GM21423 (cell line): ENCODE results near the gene NOL12.
"Not testable (repeated sequence)": the region's sequence is repeated elsewhere in the genome, so short reads cannot be mapped to it uniquely, and the experiment has no call there.

ENCODE experiments used
- ATAC-seq: cut with Tn5 transposase; IDR thresholded peaks from one replicate; pipeline ENCODE4 v1.9.1; 2021; ENCODE audit warnings: mild to moderate bottlenecking, moderate library complexity; ENCODE audit not compliant: unreplicated experiment

The NOL12 gene

DNA sequence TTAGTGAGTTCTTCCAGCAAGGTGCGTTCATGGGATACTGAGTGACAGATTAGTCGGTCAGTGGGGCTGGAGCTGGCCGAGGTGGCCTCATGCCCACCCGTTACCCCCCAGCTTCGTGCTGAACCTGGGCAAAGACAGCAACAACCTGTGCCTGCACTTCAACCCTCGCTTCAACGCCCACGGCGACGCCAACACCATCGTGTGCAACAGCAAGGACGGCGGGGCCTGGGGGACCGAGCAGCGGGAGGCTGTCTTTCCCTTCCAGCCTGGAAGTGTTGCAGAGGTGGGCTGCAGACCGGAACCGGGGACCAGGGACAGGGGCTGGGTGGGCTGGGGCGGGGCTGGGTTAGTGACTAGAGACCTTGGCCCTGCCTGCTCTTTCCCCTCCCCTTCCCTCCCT, 7.8 kb upstream of the NOL12 start:
- no peak for ATAC-seq

GRCh38 chr22:37679670-37680069, 6.5 kb upstream of the NOL12 start:
- no peak for ATAC-seq

DNA sequence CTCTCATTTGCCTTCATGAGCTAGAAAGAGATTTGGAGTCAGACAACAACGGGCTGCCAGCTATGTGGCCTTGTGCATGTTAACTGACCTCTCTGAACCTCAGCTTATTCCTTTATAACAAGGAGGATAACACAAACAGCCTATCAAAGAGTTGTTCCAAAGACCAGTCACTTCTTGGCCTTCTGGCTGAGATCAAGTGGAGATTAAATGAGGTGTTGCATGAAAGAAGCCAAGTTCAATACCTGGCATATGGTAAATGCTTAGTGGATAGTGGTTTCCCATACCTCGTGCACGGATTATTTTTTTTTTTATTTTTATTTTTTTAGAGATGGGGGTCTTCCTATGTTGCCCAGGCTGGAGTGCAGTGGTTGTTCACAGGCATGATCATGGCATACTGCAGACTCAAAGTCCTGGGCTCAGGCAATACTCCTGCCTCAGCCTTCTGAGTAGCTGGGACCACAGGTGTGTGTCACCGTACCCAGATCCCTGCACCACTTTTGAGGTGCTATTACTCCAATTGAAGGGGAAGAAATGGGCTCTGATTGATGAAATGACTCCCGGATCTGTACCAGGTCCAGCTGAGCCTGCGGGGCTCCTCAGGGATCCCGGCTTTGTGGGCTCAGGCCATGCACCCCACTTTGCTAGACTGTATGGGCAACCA, 5.8 kb upstream of the NOL12 start:
- no peak for ATAC-seq

DNA sequence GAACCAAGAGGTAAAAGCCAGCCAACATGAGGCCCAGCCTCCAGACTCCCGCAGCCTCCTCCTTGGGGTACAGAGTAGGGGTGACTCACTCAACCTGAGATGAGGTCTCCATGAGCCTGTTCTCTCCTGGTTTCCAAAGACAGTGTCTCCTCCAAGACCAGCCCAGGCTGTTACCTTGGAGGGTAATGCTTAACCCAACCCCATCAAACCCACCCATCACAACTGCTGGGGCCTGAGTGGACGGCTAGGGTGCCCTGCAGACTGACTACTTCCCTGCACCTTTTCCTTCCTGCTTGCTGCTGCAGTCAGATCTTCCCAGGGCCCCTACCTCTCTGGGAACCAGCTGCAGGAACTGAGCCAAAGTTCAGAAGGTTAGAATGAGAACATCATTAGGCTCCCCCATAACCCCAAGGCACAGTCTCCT, 5.1 kb upstream of the NOL12 start:
- ATAC-seq = no peak

- no peak for ATAC-seq
Measured at GRCh38 chr22:37681556-37682049, 4.5 kb upstream of the NOL12 start.

DNA sequence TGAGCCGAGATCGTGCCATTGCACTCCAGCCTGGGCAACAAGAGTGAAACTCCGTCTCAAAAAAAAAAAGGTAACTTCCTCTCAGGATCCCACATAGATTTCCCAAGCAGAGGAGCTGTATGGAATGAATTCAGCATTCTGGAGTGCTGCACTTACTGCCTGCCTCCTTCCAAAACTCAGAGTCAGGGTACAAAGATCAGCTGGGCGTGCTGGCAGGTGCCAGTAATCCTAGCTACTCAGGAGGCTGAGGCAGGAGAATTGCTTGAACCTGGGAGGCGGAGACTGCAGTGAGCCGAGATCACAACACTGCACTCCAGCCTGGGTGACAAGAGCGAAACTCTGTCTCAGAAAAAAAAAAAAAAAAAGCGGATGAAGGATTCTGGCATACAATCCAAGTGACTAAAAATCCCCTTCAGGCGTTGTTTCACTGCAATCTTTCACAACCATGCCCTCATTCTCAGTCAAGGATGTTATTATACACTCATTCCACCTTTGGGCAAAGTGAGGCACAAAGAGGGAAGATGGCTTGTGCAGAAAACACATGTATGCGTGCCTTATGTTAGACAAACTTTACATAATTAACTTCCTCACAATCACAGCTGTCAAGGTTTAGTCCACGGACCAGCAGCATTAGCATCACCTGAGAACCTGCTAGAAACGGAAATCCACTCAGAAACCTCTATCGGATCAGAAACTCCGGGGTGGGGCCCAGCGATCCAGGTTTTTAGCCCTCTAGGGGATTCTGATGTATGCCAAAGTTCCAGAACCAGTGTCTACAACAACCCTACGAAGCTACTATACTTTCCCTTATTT, 1.1 kb upstream of the NOL12 start:
- ATAC-seq = no peak

- no peak for ATAC-seq
Measured at GRCh38 chr22:37690407-37690806, 4.3 kb downstream of the NOL12 start.

- ATAC-seq = no peak
Measured at GRCh38 chr22:37690901-37691504, 4.9 kb downstream of the NOL12 start.

DNA sequence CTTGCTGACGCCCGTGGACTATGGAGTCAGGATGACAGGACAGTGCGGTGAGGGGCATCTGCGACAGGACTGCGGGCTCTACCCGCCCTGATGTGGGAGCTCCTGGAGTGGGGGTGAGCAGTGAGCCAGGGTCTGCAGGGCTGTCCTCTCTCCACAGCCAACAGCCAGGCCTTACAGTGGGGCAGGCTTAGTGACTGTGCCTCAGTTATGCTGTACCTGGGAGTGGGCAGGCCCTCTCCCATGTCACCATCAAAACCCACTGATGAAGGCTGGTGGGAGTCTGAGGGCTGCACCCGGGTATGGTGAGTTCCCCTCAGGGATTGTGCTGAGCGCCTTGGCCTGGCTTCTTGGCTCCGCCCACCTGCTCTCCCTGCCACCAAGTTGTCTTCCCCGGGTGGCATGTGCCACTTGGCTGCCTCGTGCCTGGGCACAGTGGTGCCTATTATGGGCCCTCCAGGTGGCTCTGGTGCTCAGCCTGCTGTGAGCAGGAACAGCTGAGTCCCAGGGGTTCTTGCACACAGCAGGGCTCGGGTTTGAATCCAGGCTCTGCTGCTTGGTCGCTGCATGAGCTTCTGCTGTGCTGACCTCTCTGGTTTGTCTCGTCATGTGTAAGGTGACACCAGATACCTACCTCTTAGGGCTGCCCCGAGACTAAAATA, 6.6 kb downstream of the NOL12 start:
- no peak for ATAC-seq

GRCh38 chr22:37694131-37694530, 8.0 kb downstream of the NOL12 start:
- ATAC-seq = not testable (repeated sequence)

GRCh38 chr22:37696260-37696656, 10.1 kb downstream of the NOL12 start:
- not testable (repeated sequence) for ATAC-seq

GRCh38 chr22:37696657-37697537, 10.8 kb downstream of the NOL12 start, which contains the start of gene TRIOBP:
TRIOBP (plus strand) TSS chr22:37697048; CDS start chr22:37701366, 4,318 bp downstream.
- peak; percentile 91 for ATAC-seq

DNA sequence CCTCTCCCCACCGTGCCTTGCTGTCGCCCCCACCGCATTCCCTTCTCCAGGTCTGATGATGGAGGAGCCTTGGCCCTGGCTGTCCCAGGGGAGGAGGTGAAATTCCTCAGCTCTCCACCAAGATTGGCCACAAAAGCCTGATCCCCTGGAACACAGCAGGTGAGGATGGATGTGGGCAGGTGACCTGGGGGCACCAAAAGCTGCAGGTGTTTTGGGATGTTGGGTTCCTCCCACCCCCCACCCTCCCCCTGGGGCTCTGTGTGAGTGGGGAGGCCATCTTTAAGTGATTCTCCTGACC, 11.3 kb downstream of the NOL12 start:
- no peak for ATAC-seq

- no peak for ATAC-seq
Measured at GRCh38 chr22:37701141-37701786, 15.1 kb downstream of the NOL12 start.

GRCh38 chr22:37703906-37704305, 17.8 kb downstream of the NOL12 start:
- no peak for ATAC-seq

DNA sequence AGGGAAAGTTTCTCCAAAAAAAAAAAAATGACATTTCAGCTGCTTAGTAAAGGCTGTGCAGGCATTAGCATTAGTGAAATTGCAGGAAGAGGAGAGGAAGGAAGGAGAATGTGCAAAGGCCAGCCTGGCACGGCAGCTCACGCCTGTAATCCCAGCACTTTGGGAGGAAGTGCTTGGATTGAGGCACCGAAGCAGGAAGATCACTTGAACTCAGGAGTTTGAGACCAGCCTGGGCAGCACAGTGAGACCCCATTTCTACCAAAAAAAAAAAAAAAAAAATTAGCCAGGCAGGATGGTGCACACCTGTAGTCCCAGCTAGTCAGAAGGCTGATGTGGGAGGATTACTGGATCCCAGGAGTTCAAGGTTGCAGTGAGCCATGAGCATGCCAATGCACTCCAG, 18.5 kb downstream of the NOL12 start:
- no peak for ATAC-seq

GRCh38 chr22:37705205-37705604, 19.1 kb downstream of the NOL12 start:
- no peak for ATAC-seq

GRCh38 chr22:37708580-37709444, 22.7 kb downstream of the NOL12 start:
- no peak for ATAC-seq

- no peak for ATAC-seq
Measured at GRCh38 chr22:37709445-37709765, 23.3 kb downstream of the NOL12 start.
